Measurements from ENCODE around the gene FOXL1. TPM values are rescaled to one million over a fixed set of nuclear protein-coding genes. Genes with fewer than 3 reads are reported as not detected.

FOXL1 gene
- total and polyA plus RNA-seq, 9 of the 15 experiments (the other 6 are each of a cell fraction or from before 2014, with no cell fraction given), result not detected

DNA sequence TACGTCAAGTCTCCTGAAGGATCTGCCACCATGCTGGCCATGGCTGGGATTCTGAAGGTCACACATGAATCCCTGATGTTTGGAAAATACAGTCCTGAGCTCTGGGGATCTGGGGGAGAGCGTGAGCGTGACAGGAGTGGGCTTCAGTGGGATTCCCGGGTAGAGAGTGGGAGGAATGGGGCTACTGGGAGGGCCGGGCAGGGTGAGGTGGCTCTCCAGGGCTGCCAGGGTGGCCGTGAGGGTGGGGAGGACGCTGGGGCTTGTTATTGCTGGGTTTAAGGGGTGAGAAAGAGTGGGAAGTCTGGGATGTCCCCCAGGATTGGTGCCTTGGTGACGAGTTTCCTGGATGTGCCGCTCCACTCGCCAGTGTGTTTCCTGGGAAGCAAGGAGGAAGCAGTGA lies 31.3 kb downstream of the FOXL1 start (continued):
- TF ChIP-seq ILF3 (IDR thresholded peaks at IDR 0.05; ENCODE audit: borderline replicate concordance) (no peak), BCLAF1 (IDR thresholded peaks at IDR 0.05; ENCODE audit: borderline replicate concordance in 1 of 2, control insufficient read depth in 1 of 2, low read depth in 2 of 2, low read length in 1 of 2) (no peak)
- TF ChIP-seq, protein P1, sequence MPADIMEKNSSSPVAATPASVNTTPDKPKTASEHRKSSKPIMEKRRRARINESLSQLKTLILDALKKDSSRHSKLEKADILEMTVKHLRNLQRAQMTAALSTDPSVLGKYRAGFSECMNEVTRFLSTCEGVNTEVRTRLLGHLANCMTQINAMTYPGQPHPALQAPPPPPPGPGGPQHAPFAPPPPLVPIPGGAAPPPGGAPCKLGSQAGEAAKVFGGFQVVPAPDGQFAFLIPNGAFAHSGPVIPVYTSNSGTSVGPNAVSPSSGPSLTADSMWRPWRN (IDR thresholded peaks at IDR 0.05; ENCODE audit: low read depth), result no peak

DNA sequence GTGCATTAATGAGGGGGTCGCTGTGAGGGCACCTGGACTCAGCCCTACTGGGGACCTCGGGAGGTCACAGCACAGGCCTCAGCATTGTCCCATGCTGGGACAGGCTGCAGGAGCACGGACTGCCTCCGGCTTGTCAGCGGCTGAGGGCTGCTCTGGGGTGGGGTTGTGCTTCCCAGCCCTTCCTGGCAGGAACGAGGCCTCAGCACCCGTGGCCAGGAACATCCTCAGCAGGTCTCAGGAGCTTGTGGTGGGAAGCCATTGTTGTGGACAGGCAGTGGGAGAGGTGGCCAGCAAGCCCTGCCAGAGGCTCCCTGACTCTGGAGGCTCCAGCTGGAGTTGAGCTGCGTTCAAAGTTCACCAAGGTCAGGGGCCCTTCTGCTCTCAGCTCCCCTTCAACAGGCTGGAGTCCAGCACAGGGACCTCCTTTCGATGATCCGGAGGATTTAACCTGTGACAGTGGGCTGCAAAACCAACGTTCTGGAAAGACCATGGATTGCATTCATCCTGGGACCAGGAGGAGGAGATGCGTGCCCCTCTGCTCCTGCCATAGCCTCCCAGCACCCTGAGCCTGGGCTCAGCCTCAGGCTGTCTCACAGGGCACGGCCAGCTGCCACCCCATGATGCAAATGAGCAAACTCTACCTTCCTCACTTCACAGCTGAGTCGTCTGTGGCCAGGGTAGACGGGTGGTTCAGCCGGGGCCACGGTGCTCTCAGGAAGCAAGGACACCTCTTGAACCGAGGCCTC lies 32.6 kb downstream of the FOXL1 start:
- DNase-seq (ENCODE audit: extremely low read depth in 1 of 4, low spot score in 3 of 4), result no peak
- H4K20me1 ChIP-seq (replicated peaks; ENCODE audit: control insufficient read depth, insufficient read depth, low read length), result no peaks in the 10 kb centered on the region
- H3K79me2 ChIP-seq (ENCODE audit: control insufficient read depth, insufficient read depth, low read length), result no peaks in the 10 kb centered on the region
- WGBS (ENCODE audit: insufficient coverage, low coverage, missing lambda C conversion rate), result 1% methylated on average over 18 of the region's 18 CpGs
- no peaks in the 10 kb centered on the region for H3K9me3 ChIP-seq (replicated peaks; ENCODE audit: control insufficient read depth, insufficient read depth, low read depth, low read length)
- H3K36me3 ChIP-seq (ENCODE audit: control insufficient read depth, insufficient read depth, low read length), result no peaks in the 10 kb centered on the region
- H3K4me3 ChIP-seq, result no peak overlapping the region
- FAIRE-seq, result no peak
- H3K27me3 ChIP-seq (ENCODE audit: control insufficient read depth in 2 of 2, insufficient read depth in 2 of 2, low read length in 2 of 2), result peaks cover 17 to 31% of the 10 kb centered on the region in 2 experiments
- no peak for ATAC-seq
- intact Hi-C loops (cut with micrococcal nuclease), result no loop called here
- POLR2A ChIA-PET, result interaction anchor here (1.1 kb wide), 1 partner anchor 10 kb away, joined by 5 read pairs; no protein-coding TSS in a partner anchor
- no peak overlapping the region for H3K9ac ChIP-seq (ENCODE audit: insufficient read depth in 1 of 2, low read depth in 2 of 2, low read length in 2 of 2)
- no peak overlapping the region for H3K4me2 ChIP-seq (ENCODE audit: insufficient read depth, low read length)
- no peak overlapping the region for H2AFZ ChIP-seq (ENCODE audit: low read depth, low read length)
- no peak overlapping the region for H3K27ac ChIP-seq (ENCODE audit: extremely low read depth, low read depth, low read length)
- CTCF ChIA-PET (ENCODE audit: low intra/inter-chr PET ratio), result no interaction called here
- in situ Hi-C loops (cut with MboI), result no loop called here
- TF ChIP-seq RAD21 (CRISPR knock-in tag; conservative IDR thresholded peaks at IDR 0.05 in 1 of 2, IDR thresholded peaks at IDR 0.05 in 1 of 2), result no peak
- TF ChIP-seq ZNF3 (CRISPR knock-in tag; IDR thresholded peaks at IDR 0.05), result no peak
- TF ChIP-seq SMAD3 (CRISPR knock-in tag; conservative IDR thresholded peaks at IDR 0.05), result no peak
- no peak for TF ChIP-seq MTF1 (CRISPR knock-in tag; IDR thresholded peaks at IDR 0.05; ENCODE audit: borderline replicate concordance)
- no peak for TF ChIP-seq HMG20A (CRISPR knock-in tag; conservative IDR thresholded peaks at IDR 0.05)
- H3K9me1 ChIP-seq (ENCODE audit: control insufficient read depth, insufficient read depth, low read length), result no peaks in the 10 kb centered on the region
- BruUV-seq (replicated peaks), result no TSS peak
- no peaks in the 10 kb centered on the region for H3K4me1 ChIP-seq (replicated peaks in 1 of 2; ENCODE audit: control insufficient read depth in 2 of 2, insufficient read depth in 2 of 2, low read length in 2 of 2)

Data from K562 (cell line).